Suppressor macrophage treated with lipopolysaccharide for 4 hours (primary cell): ENCODE measurements around the gene CRHR2.

ENCODE experiments used
- DNase-seq: peaks from one replicate; pipeline ENCODE4 v3.0.0-alpha.2; 2020

The CRHR2 gene

DNA sequence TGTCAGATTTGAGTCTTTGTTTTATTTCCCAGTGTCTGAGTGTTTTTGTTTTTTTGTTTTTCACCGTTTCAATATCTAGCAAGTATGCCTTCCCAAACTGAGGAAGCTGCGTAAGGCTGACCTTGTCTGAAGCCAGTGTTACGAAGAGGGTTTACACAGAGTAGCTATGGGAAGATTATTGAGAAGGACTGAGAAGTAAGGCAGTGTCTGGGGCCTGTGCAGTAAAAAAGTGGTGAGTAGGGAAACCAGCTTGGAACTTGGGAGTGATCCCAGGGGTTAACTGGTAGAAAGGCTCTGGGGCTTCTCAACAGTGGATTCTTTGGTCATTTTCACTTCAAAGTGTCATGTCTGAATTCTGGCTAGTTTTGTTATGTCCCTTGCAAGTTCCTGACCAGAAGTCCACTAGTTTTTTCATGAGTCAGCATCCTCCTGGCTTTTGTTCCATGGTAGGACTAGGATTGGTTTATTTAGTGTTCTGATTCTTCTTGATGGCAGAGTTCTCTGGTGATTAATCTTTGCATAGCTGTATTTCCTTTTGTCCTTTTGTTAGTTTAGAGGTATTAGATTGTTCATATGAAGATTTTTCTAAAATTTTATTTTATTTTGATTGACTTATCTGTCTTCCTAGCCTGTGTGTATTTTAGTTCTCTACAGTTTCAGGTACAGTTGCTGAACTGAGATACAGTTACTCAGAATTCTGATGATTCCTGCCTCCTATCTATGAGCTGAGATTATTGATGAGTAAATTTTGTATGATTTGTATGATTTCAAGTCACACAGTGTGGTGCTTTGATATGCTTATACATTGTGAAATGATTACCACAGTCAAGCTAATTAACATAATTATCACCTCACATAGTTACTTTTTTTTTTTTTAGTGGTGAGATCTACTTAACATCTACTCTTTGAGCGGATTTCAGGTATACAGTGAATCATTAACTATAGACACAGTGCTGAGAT, 68.6 kb downstream of the CRHR2 start:
- DNase-seq: no peak

DNA sequence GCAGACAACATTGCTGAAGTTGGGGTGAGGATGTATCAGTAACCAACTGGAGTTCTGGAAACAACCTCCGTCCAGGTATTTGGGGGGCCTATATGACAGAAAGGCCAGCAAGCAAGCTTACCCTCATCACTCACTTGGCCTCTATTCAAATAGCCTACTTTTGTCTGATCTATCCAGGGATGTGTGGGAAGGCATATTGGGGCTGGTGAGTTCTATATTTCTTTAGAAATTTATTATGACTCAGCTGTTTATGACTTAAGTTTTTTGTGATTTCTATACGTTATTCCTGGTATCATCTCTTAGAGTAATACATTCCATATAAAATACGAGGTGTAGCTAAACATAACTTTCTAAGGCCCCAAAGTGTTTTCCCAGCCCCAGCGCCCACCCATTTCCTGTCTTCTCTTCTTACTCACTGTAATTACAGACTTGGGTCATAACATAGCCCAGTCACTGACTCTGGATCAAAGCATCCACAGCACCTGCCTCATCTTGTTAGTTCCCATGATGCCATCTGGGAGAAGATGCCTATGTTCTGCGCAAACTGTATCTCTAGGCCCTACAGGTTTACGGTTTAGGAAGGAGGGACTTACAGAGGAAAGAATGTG, 69.5 kb downstream of the CRHR2 start:
- no peak for DNase-seq

DNA sequence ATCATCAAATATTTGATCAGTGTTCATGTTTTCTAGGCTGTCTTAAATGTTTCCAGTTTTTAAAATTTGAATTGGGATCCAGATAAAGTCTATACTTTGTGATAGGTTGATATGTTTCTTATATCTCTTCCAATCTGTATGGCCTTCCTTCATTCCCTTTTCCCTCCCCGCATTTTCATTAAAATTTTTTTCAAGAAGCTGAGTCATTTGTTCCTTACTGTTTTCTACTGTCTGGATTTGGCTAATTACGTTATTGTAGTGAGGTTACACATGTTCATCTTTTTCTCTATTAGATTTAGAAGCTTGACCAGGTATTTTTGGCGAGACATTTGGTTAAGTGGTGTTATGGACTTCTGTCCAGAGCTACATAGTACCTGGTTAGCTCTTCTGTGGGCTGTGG, 76.4 kb downstream of the CRHR2 start:
- DNase-seq: no peak

DNA sequence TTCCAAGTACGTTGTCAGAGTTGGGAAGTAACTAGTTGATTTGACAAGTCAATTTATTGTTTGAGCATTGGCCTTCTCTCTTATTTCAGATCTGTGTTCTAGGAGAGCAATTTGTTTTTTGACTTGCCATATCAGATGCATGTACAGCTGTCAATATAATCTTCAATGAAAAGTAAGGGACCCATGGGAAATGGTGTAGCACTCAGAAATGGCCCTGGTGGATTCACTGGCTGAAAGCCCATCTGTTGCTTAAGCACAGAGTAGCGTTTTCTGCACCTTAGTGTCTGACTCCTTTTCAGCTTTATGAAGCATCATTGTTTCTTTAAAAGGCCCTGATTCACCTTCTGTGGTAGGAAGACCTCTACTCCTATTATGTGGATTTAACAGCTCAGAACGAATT, 77.4 kb downstream of the CRHR2 start:
- DNase-seq: no peak
